Kidney (tissue), 14 donors: ENCODE measurements around the gene MXD1. TPM values are rescaled to one million over a fixed set of nuclear protein-coding genes. Genes with fewer than 3 reads are reported as not detected.
A peak's percentile ranks its signal among the peaks of the same experiment; 100 is the strongest.

Source experiments
- DNase-seq, 5 donors: peaks; one replicate each; pipeline ENCODE4 v3.0.0-alpha.2; 2013 to 2020
- FAIRE-seq: peaks from 2 replicates; lab custom pipeline; 2012; peaks lifted over from hg19 to GRCh38; lab: Jason Lieb, UNC
- H3K27ac ChIP-seq, 2 donors: one replicate each; pipeline ENCODE4 v1.7.0; 2013; ENCODE audit warnings: low read depth in 2 of 2, low read length in 2 of 2, inconsistent platforms in 1 of 2
- H3K27me3 ChIP-seq: one replicate; pipeline ENCODE4 v1.7.1; 2013; ENCODE audit warnings: low read length, inconsistent platforms; ENCODE audit not compliant: control insufficient read depth, insufficient read depth
- H3K36me3 ChIP-seq, 3 donors: one replicate each; pipeline versions ENCODE4 v1.7.0 to v1.7.1; 2013; ENCODE audit warnings: low read length in 3 of 3, control low read depth in 1 of 3, inconsistent platforms in 1 of 3; ENCODE audit not compliant: insufficient read depth in 3 of 3, control insufficient read depth in 2 of 3
- H3K4me1 ChIP-seq, 3 donors: one replicate each; pipeline versions ENCODE4 v1.7.0 to v1.7.1; 2013; ENCODE audit warnings: low read length in 3 of 3, inconsistent platforms in 1 of 3, low read depth in 1 of 3; ENCODE audit not compliant: control insufficient read depth in 2 of 3, insufficient read depth in 2 of 3
- H3K4me3 ChIP-seq, 3 donors: one replicate each; pipeline versions ENCODE4 v1.7.0 to v1.8.1; 2013; ENCODE audit warnings: low read length in 3 of 3, control low read depth in 1 of 3, inconsistent platforms in 1 of 3
- H3K9ac ChIP-seq, 3 donors: one replicate each; pipeline versions ENCODE4 v1.7.0 to v1.7.1; 2013; ENCODE audit warnings: low read length in 3 of 3, control low read depth in 1 of 3, inconsistent platforms in 1 of 3
- H3K9me3 ChIP-seq, 3 donors: one replicate each; pipeline versions ENCODE4 v1.7.0 to v1.7.1; 2013; ENCODE audit warnings: low read length in 3 of 3, control low read depth in 1 of 3, inconsistent platforms in 1 of 3; ENCODE audit not compliant: control insufficient read depth in 2 of 3, insufficient read depth in 1 of 3
- CTCF ChIP-seq: IDR thresholded peaks from 3 replicates; pipeline ENCODE4 v1.5.1; 2012; ENCODE audit warnings: mild to moderate bottlenecking, moderate library complexity, borderline replicate concordance; ENCODE audit not compliant: insufficient read depth; ENCODE audit errors: extremely low read depth
- intact Hi-C: fragments of 100-400 bp; cut with DNase I; formaldehyde crosslinking; loops from one replicate; pipeline ENCODE4 v1.11.1; 2022
- polyA plus RNA-seq: library from polyadenylated mRNA; stranded (reverse); fragments of 350-450 nt; fragmentation: Illumina TruSeq; extraction: RNeasy Lipid Tissue Mini Kit (QIAGEN cat#74804); gene quantifications from one replicate; pipeline ENCODE4 v1.2.3, GENCODE V29; 2014; ENCODE audit warnings: low read depth, low replicate concordance; ENCODE audit not compliant: insufficient read depth
- total RNA-seq: library from RNA; stranded (reverse); fragmentation: NEBNext Ultra II Directional; extraction: Animal tissue kit (Norgen Biotek cat#: 25700); gene quantifications from one replicate; pipeline ENCODE4 v1.2.1, GENCODE V29; 2021
- donor health status: control.
- donor health status: control.
- donor health status: control.
- donor health status: control.
- donor health status: control.
- donor health status: DM: yes; HTN: yes; CAD: no.
- donor health status: Normal renal cell carcinoma (clear cell type).

Gene MXD1
- total and polyA plus RNA-seq, 2 donors from 2014 or later = 4.9 to 13.3 TPM

GRCh38 chr2:69975853-69976462 lies 61.0 kb downstream of the MXD1 start:
- no peaks in the 10 kb centered on the region for H3K36me3 ChIP-seq
- no peak overlapping the region for H3K4me3 ChIP-seq
- H3K27ac ChIP-seq = peak overlapping the region in 1 of 2 donors; percentile 8
- H3K27me3 ChIP-seq = no peaks in the 10 kb centered on the region
- DNase-seq (peak in 2 of 5 donors; percentile 34 to 53), FAIRE-seq (no peak)
- no peaks in the 10 kb centered on the region for H3K9me3 ChIP-seq
- intact Hi-C loops = no loop called here
- no peaks in the 10 kb centered on the region for H3K4me1 ChIP-seq
- no peak for TF ChIP-seq CTCF
- no peak overlapping the region for H3K9ac ChIP-seq

DNA sequence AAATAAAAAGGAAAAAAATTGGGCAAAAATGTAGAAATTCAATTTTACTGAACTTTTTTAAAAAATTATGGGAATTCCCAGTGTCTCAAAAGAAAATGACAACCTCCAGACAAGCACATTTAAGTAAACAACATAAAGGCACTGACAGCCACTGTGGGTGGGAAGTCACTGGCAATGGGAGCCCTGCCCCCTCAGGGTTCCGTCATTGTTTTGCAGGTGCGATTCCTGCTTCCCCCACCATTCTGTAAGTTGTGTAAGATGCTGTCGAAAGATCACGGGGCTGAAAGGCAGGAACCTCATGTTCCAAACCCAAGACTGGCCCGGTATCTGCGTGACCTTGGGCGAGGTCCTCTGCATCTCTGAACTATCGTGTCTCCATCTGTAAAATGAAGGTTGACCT lies 62.3 kb downstream of the MXD1 start:
- Histone ChIP-seq H3K4me1 (no peaks in the 10 kb centered on the region), H3K27ac (no peak overlapping the region), H3K9ac (no peak overlapping the region), H3K27me3 (no peaks in the 10 kb centered on the region), H3K4me3 (no peak overlapping the region), H3K9me3 (no peaks in the 10 kb centered on the region), H3K36me3 (no peaks in the 10 kb centered on the region)
- intact Hi-C loops = no loop called here
- DNase-seq (no peak), FAIRE-seq (no peak)
- no peak for TF ChIP-seq CTCF

DNA sequence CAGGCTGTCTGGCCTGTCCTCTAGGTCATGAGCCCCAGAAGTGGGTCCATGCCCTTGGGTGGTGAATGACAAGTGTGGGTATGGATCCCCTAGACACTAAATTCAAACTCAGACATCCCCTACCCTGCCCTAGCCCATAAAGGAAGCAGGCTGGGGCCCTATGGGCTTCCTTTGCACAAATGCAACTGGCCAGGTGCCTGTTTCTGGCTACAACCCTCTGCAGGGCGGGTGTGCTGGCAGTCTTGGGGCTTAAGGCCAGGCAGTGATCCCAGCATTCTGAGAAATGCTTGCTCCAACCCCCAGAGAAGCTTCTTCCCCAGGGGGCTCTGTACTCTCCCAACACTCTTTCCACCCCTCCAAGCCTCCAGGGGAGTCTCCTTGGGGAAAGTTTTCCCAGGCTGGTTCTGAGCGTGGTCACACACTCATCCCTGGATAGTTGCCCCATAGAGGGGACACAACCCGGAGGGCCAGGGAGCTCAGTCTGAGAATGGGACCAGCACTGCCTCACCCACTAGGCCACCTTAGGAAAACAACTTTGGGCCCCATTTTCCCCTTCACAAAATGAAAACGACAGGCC lies 63.1 kb downstream of the MXD1 start:
- no peak overlapping the region for H3K4me3 ChIP-seq
- no peaks in the 10 kb centered on the region for H3K27me3 ChIP-seq
- no peaks in the 10 kb centered on the region for H3K9me3 ChIP-seq
- H3K36me3 ChIP-seq = no peaks in the 10 kb centered on the region
- TF ChIP-seq CTCF = no peak
- no peaks in the 10 kb centered on the region for H3K4me1 ChIP-seq
- intact Hi-C loops = no loop called here
- no peak overlapping the region for H3K9ac ChIP-seq
- no peak for DNase-seq
- no peak overlapping the region for H3K27ac ChIP-seq
- FAIRE-seq = no peak
